WTC11 (cell line): ENCODE data around the gene CACNA2D1. TPM values are rescaled to one million over a fixed set of nuclear protein-coding genes. Genes with fewer than 3 reads are reported as not detected.

Experiments used
- ATAC-seq: fragments of 200-7000 bp; cut with Tn5 transposase; 2 replicates; pipeline ENCODE4 v1.10.0; 2021; ENCODE audit warnings: mild to moderate bottlenecking, moderate library complexity
- CTCF ChIA-PET: fragments of 300-600 bp; sonication (Branson Sonifier 250); formaldehyde crosslinking; loops from one replicate; lab custom pipeline; 2021; ENCODE audit warnings: antibody characterized with exemption; lab: Charles Lee
- POLR2A ChIA-PET: fragments of 350-600 bp; sonication (Branson Sonifier 250); formaldehyde crosslinking; loops from one replicate; lab custom pipeline; 2021; ENCODE audit warnings: antibody characterized with exemption; lab: Charles Lee
- DNase-seq: peaks from one replicate; pipeline ENCODE4 v3.0.0; 2021; ENCODE audit warnings: low spot score
- H3K27ac Mint-ChIP-seq: 2 replicates; pipeline ENCODE4 v1.8.0; 2021; ENCODE audit warnings: mixed read lengths
- H3K27me3 Mint-ChIP-seq: 2 replicates; pipeline ENCODE4 v1.8.0; 2021; ENCODE audit warnings: low read depth, mild to moderate bottlenecking, moderate library complexity, mixed read lengths
- H3K36me3 Mint-ChIP-seq: 2 replicates; pipeline ENCODE4 v1.8.0; 2021; ENCODE audit warnings: mixed read lengths
- H3K4me1 Mint-ChIP-seq: 2 replicates; pipeline ENCODE4 v1.8.0; 2022; ENCODE audit warnings: mixed read lengths
- H3K4me3 Mint-ChIP-seq: 2 replicates; pipeline ENCODE4 v1.8.0; 2021; ENCODE audit warnings: mild to moderate bottlenecking, moderate library complexity, mixed read lengths
- H3K9me3 Mint-ChIP-seq: 2 replicates; pipeline ENCODE4 v1.8.0; 2021; ENCODE audit warnings: mixed read lengths
- ATF1 ChIP-seq: sonication (generic); formaldehyde crosslinking; IDR thresholded peaks from 2 replicates; pipeline ENCODE4 v1.8.1; 2023; ENCODE audit warnings: mild to moderate bottlenecking, moderate library complexity, missing genetic modification reagents
- CREB1 ChIP-seq: sonication (generic); formaldehyde crosslinking; IDR thresholded peaks from 2 replicates; pipeline ENCODE4 v1.8.0; 2023; ENCODE audit warnings: mild to moderate bottlenecking, missing genetic modification reagents
- ERG ChIP-seq: fragments of 250-450 bp; sonication (Bioruptor Pico); IDR thresholded peaks from 2 replicates; pipeline ENCODE4 v1.8.0; 2021; ENCODE audit warnings: mild to moderate bottlenecking
- FOXJ3 ChIP-seq: sonication (generic); formaldehyde crosslinking; IDR thresholded peaks from 2 replicates; pipeline ENCODE4 v1.9.0; 2021; ENCODE audit warnings: missing genetic modification reagents, mild to moderate bottlenecking, borderline replicate concordance
- GABPB1 ChIP-seq: sonication (generic); formaldehyde crosslinking; IDR thresholded peaks from 2 replicates; pipeline ENCODE4 v1.8.1; 2023; ENCODE audit warnings: mild to moderate bottlenecking, missing genetic modification reagents
- NFATC4 ChIP-seq: fragments of 250-450 bp; sonication (Bioruptor Pico); IDR thresholded peaks from 2 replicates; pipeline ENCODE4 v1.9.0; 2021; ENCODE audit warnings: mild to moderate bottlenecking
- NFYB ChIP-seq: sonication (generic); formaldehyde crosslinking; conservative IDR thresholded peaks from 2 replicates; pipeline ENCODE4 v1.8.0; 2022; ENCODE audit warnings: low read depth, missing genetic modification reagents
- NR2C2 ChIP-seq: sonication (generic); formaldehyde crosslinking; IDR thresholded peaks from 2 replicates; pipeline ENCODE4 v1.8.0; 2022; ENCODE audit warnings: mild to moderate bottlenecking, missing genetic modification reagents
- PRRX2 ChIP-seq: fragments of 250-450 bp; sonication (Bioruptor Pico); IDR thresholded peaks from 2 replicates; pipeline ENCODE4 v1.8.0; 2021; ENCODE audit warnings: mild to moderate bottlenecking
- SMAD3 ChIP-seq: sonication (generic); formaldehyde crosslinking; IDR thresholded peaks from 2 replicates; pipeline ENCODE4 v1.8.0; 2022; ENCODE audit warnings: missing genetic modification reagents, mild to moderate bottlenecking, borderline replicate concordance
- TEAD1 ChIP-seq: sonication (generic); formaldehyde crosslinking; IDR thresholded peaks from 2 replicates; pipeline ENCODE4 v1.8.0; 2022; ENCODE audit warnings: mild to moderate bottlenecking, missing genetic modification reagents
- ZBTB43 ChIP-seq: sonication (generic); formaldehyde crosslinking; IDR thresholded peaks from 2 replicates; pipeline ENCODE4 v1.8.1; 2023; ENCODE audit warnings: mild to moderate bottlenecking, missing genetic modification reagents
- ZNF317 ChIP-seq: sonication (generic); formaldehyde crosslinking; IDR thresholded peaks from 2 replicates; pipeline ENCODE4 v1.8.1; 2023; ENCODE audit warnings: low read depth, mild to moderate bottlenecking, moderate library complexity, missing genetic modification reagents, borderline replicate concordance
- ZNF423 ChIP-seq: fragments of 250-450 bp; sonication (Bioruptor Pico); IDR thresholded peaks from 2 replicates; pipeline ENCODE4 v2.1.2; 2022; ENCODE audit warnings: mild to moderate bottlenecking, moderate library complexity
- ZNF671 ChIP-seq: fragments of 250-450 bp; sonication (Bioruptor Pico); IDR thresholded peaks from 2 replicates; pipeline ENCODE4 v1.8.0; 2021; ENCODE audit warnings: mild to moderate bottlenecking
- total RNA-seq: library from RNA; stranded (reverse); gene quantifications from 3 replicates; pipeline ENCODE4 v1.2.3, GENCODE V29; 2021
- TF ChIP-seq, protein P1 (sequence below): sonication (generic); formaldehyde crosslinking; IDR thresholded peaks from 2 replicates; pipeline ENCODE4 v1.8.1; 2023; ENCODE audit warnings: mild to moderate bottlenecking, missing genetic modification reagents, moderate library complexity
- TF ChIP-seq, protein P2 (sequence below): fragments of 250-450 bp; sonication (Bioruptor Pico); IDR thresholded peaks from 2 replicates; pipeline ENCODE4 v1.9.0; 2021; ENCODE audit warnings: mild to moderate bottlenecking
- TF ChIP-seq, protein P3 (sequence below): fragments of 250-450 bp; sonication (Bioruptor Pico); IDR thresholded peaks from 2 replicates; pipeline ENCODE4 v2.1.2; 2022; ENCODE audit warnings: mild to moderate bottlenecking, moderate library complexity
- TF ChIP-seq, protein P4 (sequence below): sonication (generic); formaldehyde crosslinking; IDR thresholded peaks from 2 replicates; pipeline ENCODE4 v1.8.0; 2022; ENCODE audit warnings: missing genetic modification reagents
- TF ChIP-seq, protein P5 (sequence below): sonication (generic); formaldehyde crosslinking; IDR thresholded peaks from 2 replicates; pipeline ENCODE4 v1.8.1; 2022; ENCODE audit warnings: mild to moderate bottlenecking, missing genetic modification reagents, moderate library complexity, borderline replicate concordance

CACNA2D1 gene
- total RNA-seq, 1 experiment from 2014 or later = 33.3 TPM

DNA sequence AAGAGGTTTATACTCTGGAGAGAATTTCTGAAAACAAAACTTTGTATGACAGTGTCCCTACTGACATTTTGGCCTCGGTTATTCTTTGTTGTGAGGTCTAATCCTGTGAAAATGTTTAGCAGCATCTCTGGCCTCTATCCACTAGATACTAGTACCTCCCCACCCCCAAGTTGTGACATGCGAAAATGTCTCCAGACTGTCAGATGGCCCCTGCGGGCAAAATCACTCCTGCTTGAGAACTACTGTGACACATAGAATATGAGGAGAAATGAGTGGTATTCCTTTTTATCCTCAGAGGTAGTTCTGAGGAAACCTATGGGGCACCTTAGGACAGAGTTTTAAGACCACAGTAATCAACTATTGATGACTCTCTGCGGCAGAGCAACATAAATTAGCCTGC, 358.5 kb downstream of the CACNA2D1 start (continued):
- TF ChIP-seq, protein P1, sequence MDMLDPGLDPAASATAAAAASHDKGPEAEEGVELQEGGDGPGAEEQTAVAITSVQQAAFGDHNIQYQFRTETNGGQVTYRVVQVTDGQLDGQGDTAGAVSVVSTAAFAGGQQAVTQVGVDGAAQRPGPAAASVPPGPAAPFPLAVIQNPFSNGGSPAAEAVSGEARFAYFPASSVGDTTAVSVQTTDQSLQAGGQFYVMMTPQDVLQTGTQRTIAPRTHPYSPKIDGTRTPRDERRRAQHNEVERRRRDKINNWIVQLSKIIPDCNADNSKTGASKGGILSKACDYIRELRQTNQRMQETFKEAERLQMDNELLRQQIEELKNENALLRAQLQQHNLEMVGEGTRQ (CRISPR knock-in tag) = no peak
- TF ChIP-seq ZNF317 (CRISPR knock-in tag) (no peak), ATF1 (no peak), NR2C2 (CRISPR knock-in tag) (no peak), SMAD3 (CRISPR knock-in tag) (no peak)
- TF ChIP-seq, protein P2, sequence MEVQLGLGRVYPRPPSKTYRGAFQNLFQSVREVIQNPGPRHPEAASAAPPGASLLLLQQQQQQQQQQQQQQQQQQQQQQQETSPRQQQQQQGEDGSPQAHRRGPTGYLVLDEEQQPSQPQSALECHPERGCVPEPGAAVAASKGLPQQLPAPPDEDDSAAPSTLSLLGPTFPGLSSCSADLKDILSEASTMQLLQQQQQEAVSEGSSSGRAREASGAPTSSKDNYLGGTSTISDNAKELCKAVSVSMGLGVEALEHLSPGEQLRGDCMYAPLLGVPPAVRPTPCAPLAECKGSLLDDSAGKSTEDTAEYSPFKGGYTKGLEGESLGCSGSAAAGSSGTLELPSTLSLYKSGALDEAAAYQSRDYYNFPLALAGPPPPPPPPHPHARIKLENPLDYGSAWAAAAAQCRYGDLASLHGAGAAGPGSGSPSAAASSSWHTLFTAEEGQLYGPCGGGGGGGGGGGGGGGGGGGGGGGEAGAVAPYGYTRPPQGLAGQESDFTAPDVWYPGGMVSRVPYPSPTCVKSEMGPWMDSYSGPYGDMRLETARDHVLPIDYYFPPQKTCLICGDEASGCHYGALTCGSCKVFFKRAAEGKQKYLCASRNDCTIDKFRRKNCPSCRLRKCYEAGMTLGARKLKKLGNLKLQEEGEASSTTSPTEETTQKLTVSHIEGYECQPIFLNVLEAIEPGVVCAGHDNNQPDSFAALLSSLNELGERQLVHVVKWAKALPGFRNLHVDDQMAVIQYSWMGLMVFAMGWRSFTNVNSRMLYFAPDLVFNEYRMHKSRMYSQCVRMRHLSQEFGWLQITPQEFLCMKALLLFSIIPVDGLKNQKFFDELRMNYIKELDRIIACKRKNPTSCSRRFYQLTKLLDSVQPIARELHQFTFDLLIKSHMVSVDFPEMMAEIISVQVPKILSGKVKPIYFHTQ (CRISPR knock-in tag) = no peak
- TF ChIP-seq, all 79 proteins: peak for 0

DNA sequence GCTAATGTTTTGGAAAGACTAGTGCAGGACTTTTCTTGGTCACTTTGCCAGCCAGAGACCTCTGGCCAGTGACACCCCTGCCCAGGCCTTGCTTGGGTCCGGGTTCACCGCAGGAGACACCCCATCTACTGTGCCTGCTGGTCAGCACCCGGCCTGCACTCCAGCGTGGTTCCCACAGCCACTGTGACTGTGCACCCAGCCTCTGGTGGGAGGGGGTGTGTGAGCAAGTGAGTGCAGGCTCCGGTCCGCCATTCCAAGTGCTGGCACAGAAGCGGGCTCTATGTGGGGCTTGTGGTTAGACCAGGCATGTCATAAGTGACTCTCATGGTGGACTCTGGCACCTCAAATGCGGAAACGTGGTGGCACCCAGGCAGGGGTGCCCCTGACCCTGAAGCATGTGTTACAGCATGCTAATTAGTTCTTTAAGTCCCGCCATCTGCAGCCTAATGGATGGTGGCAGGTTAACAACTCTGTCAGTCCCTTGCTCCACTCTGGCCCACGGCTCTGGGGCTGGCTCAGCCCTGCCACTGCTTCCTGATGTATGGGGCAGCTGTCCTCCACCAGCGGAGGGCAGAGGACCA, 361.8 kb downstream of the CACNA2D1 start:
- peak; percentile 88 for ATAC-seq
- H3K9me3 Mint-ChIP-seq = no peaks in the 10 kb centered on the region
- no peaks in the 10 kb centered on the region for H3K36me3 Mint-ChIP-seq
- no peak overlapping the region for H3K4me3 Mint-ChIP-seq
- peaks cover 1% of the 10 kb centered on the region for H3K4me1 Mint-ChIP-seq
- CTCF ChIA-PET = no interaction called here
- DNase-seq = peak; percentile 22
- POLR2A ChIA-PET = no interaction called here
- H3K27me3 Mint-ChIP-seq = no peaks in the 10 kb centered on the region
- H3K27ac Mint-ChIP-seq = no peak overlapping the region; the same call in 1 of the 2 replicates
- TF ChIP-seq ZNF671 = no peak
- TF ChIP-seq FOXJ3 (CRISPR knock-in tag) = no peak
- no peak for TF ChIP-seq CREB1
- TF ChIP-seq PRRX2 (CRISPR knock-in tag) = no peak
- no peak for TF ChIP-seq ZNF423 (CRISPR knock-in tag)
- no peak for TF ChIP-seq ZBTB43
- TF ChIP-seq ERG (CRISPR knock-in tag) = no peak
- TF ChIP-seq NFYB = no peak
- TF ChIP-seq, protein P3, sequence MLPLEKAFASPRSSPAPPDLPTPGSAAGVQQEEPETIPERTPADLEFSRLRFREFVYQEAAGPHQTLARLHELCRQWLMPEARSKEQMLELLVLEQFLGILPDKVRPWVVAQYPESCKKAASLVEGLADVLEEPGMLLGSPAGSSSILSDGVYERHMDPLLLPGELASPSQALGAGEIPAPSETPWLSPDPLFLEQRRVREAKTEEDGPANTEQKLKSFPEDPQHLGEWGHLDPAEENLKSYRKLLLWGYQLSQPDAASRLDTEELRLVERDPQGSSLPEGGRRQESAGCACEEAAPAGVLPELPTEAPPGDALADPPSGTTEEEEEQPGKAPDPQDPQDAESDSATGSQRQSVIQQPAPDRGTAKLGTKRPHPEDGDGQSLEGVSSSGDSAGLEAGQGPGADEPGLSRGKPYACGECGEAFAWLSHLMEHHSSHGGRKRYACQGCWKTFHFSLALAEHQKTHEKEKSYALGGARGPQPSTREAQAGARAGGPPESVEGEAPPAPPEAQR (CRISPR knock-in tag) = no peak
- TF ChIP-seq, protein P4, sequence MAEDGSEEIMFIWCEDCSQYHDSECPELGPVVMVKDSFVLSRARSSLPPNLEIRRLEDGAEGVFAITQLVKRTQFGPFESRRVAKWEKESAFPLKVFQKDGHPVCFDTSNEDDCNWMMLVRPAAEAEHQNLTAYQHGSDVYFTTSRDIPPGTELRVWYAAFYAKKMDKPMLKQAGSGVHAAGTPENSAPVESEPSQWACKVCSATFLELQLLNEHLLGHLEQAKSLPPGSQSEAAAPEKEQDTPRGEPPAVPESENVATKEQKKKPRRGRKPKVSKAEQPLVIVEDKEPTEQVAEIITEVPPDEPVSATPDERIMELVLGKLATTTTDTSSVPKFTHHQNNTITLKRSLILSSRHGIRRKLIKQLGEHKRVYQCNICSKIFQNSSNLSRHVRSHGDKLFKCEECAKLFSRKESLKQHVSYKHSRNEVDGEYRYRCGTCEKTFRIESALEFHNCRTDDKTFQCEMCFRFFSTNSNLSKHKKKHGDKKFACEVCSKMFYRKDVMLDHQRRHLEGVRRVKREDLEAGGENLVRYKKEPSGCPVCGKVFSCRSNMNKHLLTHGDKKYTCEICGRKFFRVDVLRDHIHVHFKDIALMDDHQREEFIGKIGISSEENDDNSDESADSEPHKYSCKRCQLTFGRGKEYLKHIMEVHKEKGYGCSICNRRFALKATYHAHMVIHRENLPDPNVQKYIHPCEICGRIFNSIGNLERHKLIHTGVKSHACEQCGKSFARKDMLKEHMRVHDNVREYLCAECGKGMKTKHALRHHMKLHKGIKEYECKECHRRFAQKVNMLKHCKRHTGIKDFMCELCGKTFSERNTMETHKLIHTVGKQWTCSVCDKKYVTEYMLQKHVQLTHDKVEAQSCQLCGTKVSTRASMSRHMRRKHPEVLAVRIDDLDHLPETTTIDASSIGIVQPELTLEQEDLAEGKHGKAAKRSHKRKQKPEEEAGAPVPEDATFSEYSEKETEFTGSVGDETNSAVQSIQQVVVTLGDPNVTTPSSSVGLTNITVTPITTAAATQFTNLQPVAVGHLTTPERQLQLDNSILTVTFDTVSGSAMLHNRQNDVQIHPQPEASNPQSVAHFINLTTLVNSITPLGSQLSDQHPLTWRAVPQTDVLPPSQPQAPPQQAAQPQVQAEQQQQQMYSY (CRISPR knock-in tag) = no peak
- no peak for TF ChIP-seq GABPB1
- no peak for TF ChIP-seq TEAD1 (CRISPR knock-in tag)
- no peak for TF ChIP-seq NFATC4 (CRISPR knock-in tag)
- TF ChIP-seq, protein P5, sequence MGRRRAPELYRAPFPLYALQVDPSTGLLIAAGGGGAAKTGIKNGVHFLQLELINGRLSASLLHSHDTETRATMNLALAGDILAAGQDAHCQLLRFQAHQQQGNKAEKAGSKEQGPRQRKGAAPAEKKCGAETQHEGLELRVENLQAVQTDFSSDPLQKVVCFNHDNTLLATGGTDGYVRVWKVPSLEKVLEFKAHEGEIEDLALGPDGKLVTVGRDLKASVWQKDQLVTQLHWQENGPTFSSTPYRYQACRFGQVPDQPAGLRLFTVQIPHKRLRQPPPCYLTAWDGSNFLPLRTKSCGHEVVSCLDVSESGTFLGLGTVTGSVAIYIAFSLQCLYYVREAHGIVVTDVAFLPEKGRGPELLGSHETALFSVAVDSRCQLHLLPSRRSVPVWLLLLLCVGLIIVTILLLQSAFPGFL (CRISPR knock-in tag) = no peak
- TF ChIP-seq, all 79 proteins: peak for 0
